WTC11 (cell line): ENCODE results near the gene DNAJC24. TPM values are rescaled to one million over a fixed set of nuclear protein-coding genes. Genes with fewer than 3 reads are reported as not detected.

Experiments
- ATAC-seq: fragments of 200-7000 bp; cut with Tn5 transposase; 2 replicates; pipeline ENCODE4 v1.10.0; 2021; ENCODE audit warnings: mild to moderate bottlenecking, moderate library complexity
- CTCF ChIA-PET: fragments of 300-600 bp; sonication (Branson Sonifier 250); formaldehyde crosslinking; loops from one replicate; lab custom pipeline; 2021; ENCODE audit warnings: antibody characterized with exemption; lab: Charles Lee
- POLR2A ChIA-PET: fragments of 350-600 bp; sonication (Branson Sonifier 250); formaldehyde crosslinking; loops from one replicate; lab custom pipeline; 2021; ENCODE audit warnings: antibody characterized with exemption; lab: Charles Lee
- DNase-seq: peaks from one replicate; pipeline ENCODE4 v3.0.0; 2021; ENCODE audit warnings: low spot score
- H3K27ac Mint-ChIP-seq: 2 replicates; pipeline ENCODE4 v1.8.0; 2021; ENCODE audit warnings: mixed read lengths
- H3K27me3 Mint-ChIP-seq: 2 replicates; pipeline ENCODE4 v1.8.0; 2021; ENCODE audit warnings: low read depth, mild to moderate bottlenecking, moderate library complexity, mixed read lengths
- H3K36me3 Mint-ChIP-seq: 2 replicates; pipeline ENCODE4 v1.8.0; 2021; ENCODE audit warnings: mixed read lengths
- H3K4me1 Mint-ChIP-seq: 2 replicates; pipeline ENCODE4 v1.8.0; 2022; ENCODE audit warnings: mixed read lengths
- H3K4me3 Mint-ChIP-seq: 2 replicates; pipeline ENCODE4 v1.8.0; 2021; ENCODE audit warnings: mild to moderate bottlenecking, moderate library complexity, mixed read lengths
- H3K9me3 Mint-ChIP-seq: 2 replicates; pipeline ENCODE4 v1.8.0; 2021; ENCODE audit warnings: mixed read lengths
- ATF1 ChIP-seq: sonication (generic); formaldehyde crosslinking; IDR thresholded peaks from 2 replicates; pipeline ENCODE4 v1.8.1; 2023; ENCODE audit warnings: mild to moderate bottlenecking, moderate library complexity, missing genetic modification reagents
- CBFB ChIP-seq: sonication (generic); formaldehyde crosslinking; IDR thresholded peaks from 2 replicates; pipeline ENCODE4 v1.8.1; 2022; ENCODE audit warnings: mild to moderate bottlenecking, low read depth, missing genetic modification reagents
- CREM ChIP-seq: sonication (generic); formaldehyde crosslinking; IDR thresholded peaks from 2 replicates; pipeline ENCODE4 v1.8.1; 2022; ENCODE audit warnings: mild to moderate bottlenecking, missing genetic modification reagents, moderate library complexity
- FOXJ3 ChIP-seq: sonication (generic); formaldehyde crosslinking; IDR thresholded peaks from 2 replicates; pipeline ENCODE4 v1.9.0; 2021; ENCODE audit warnings: missing genetic modification reagents, mild to moderate bottlenecking, borderline replicate concordance
- FOXK1 ChIP-seq: sonication (generic); formaldehyde crosslinking; IDR thresholded peaks from 2 replicates; pipeline ENCODE4 v1.8.0; 2022; ENCODE audit warnings: mild to moderate bottlenecking, moderate library complexity, missing genetic modification reagents
- FOXP1 ChIP-seq: sonication (generic); formaldehyde crosslinking; IDR thresholded peaks from 2 replicates; pipeline ENCODE4 v1.8.0; 2022; ENCODE audit warnings: missing genetic modification reagents, mild to moderate bottlenecking, moderate library complexity, borderline replicate concordance
- GTF2I ChIP-seq: fragments of 250-450 bp; sonication (Bioruptor Pico); conservative IDR thresholded peaks from 2 replicates; pipeline ENCODE4 v1.4.0; 2021; ENCODE audit warnings: mild to moderate bottlenecking
- HMGA2 ChIP-seq: fragments of 250-450 bp; sonication (Bioruptor Pico); IDR thresholded peaks from 2 replicates; pipeline ENCODE4 v1.4.0; 2021; ENCODE audit warnings: mild to moderate bottlenecking, moderate library complexity
- PRRX2 ChIP-seq: fragments of 250-450 bp; sonication (Bioruptor Pico); IDR thresholded peaks from 2 replicates; pipeline ENCODE4 v1.8.0; 2021; ENCODE audit warnings: mild to moderate bottlenecking
- TEAD1 ChIP-seq: sonication (generic); formaldehyde crosslinking; IDR thresholded peaks from 2 replicates; pipeline ENCODE4 v1.8.0; 2022; ENCODE audit warnings: mild to moderate bottlenecking, missing genetic modification reagents
- TP53 ChIP-seq: sonication (generic); formaldehyde crosslinking; IDR thresholded peaks from 2 replicates; pipeline ENCODE4 v1.8.1; 2023; ENCODE audit warnings: mild to moderate bottlenecking, missing genetic modification reagents
- ZNF263 ChIP-seq: sonication (generic); formaldehyde crosslinking; IDR thresholded peaks from 2 replicates; pipeline ENCODE4 v1.8.1; 2022; ENCODE audit warnings: low read depth, mild to moderate bottlenecking, moderate library complexity, missing genetic modification reagents
- ZNF416 ChIP-seq: fragments of 250-450 bp; sonication (Bioruptor Pico); IDR thresholded peaks from 2 replicates; pipeline ENCODE4 v1.9.0; 2021; ENCODE audit warnings: mild to moderate bottlenecking, inconsistent platforms
- ZNF671 ChIP-seq: fragments of 250-450 bp; sonication (Bioruptor Pico); IDR thresholded peaks from 2 replicates; pipeline ENCODE4 v1.8.0; 2021; ENCODE audit warnings: mild to moderate bottlenecking
- total RNA-seq: library from RNA; stranded (reverse); gene quantifications from 3 replicates; pipeline ENCODE4 v1.2.3, GENCODE V29; 2021
- TF ChIP-seq, protein P1 (sequence below): sonication (generic); formaldehyde crosslinking; IDR thresholded peaks from 2 replicates; pipeline ENCODE4 v1.8.1; 2022; ENCODE audit warnings: low read depth, missing genetic modification reagents, borderline replicate concordance
- TF ChIP-seq, protein P2 (sequence below): sonication (generic); formaldehyde crosslinking; IDR thresholded peaks from 2 replicates; pipeline ENCODE4 v1.8.1; 2023; ENCODE audit warnings: mild to moderate bottlenecking, missing genetic modification reagents
- TF ChIP-seq, protein P3 (sequence below): sonication (generic); formaldehyde crosslinking; IDR thresholded peaks from 2 replicates; pipeline ENCODE4 v1.8.0; 2023; ENCODE audit warnings: mild to moderate bottlenecking, missing genetic modification reagents
- TF ChIP-seq, protein P4 (sequence below): sonication (generic); formaldehyde crosslinking; IDR thresholded peaks from 2 replicates; pipeline ENCODE4 v1.8.0; 2023; ENCODE audit warnings: missing genetic modification reagents, mild to moderate bottlenecking, borderline replicate concordance
- TF ChIP-seq, protein P5 (sequence below): sonication (generic); formaldehyde crosslinking; IDR thresholded peaks from 2 replicates; pipeline ENCODE4 v1.8.1; 2022; ENCODE audit warnings: mild to moderate bottlenecking, missing genetic modification reagents, moderate library complexity, borderline replicate concordance
- TF ChIP-seq, protein P6 (sequence below): sonication (generic); formaldehyde crosslinking; IDR thresholded peaks from 2 replicates; pipeline ENCODE4 v1.8.0; 2022; ENCODE audit warnings: mild to moderate bottlenecking, missing genetic modification reagents

DNAJC24 gene
- total RNA-seq, 1 experiment from 2014 or later: 15.4 TPM

DNA sequence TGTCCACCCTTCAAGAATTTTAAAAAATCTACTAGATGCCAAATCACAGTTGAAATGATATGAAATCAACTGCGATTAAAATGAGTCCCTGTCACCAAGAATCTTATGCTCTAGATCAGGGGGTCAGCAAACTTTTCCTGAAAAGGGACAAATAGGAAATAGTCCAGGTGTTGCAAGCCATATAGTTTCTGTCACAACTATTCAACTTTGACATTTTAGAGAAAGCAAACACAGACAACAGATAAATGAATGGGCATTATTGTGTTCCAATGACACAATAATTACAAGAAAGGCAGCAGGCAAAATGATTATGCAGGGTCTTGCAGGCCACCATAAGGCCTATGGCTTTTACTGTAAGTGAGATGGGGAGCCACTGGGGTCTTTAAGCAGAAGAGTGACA, 81.2 kb downstream of the DNAJC24 start:
- 0 out of 2 replicates have a peak, but pooled peaks cover 2% of the 10 kb centered on the region for H3K4me1 Mint-ChIP-seq
- ChIA-PET POLR2A (no interaction called here), CTCF (no interaction called here)
- no peak overlapping the region for H3K27ac Mint-ChIP-seq
- H3K9me3 Mint-ChIP-seq: no peaks in the 10 kb centered on the region
- no peak overlapping the region for H3K4me3 Mint-ChIP-seq
- peaks cover 6% of the 10 kb centered on the region; the same call in 1 of the 2 replicates for H3K36me3 Mint-ChIP-seq
- ATAC-seq (no peak), DNase-seq (no peak)
- TF ChIP-seq ATF1 (CRISPR knock-in tag): no peak
- TF ChIP-seq PRRX2 (CRISPR knock-in tag): no peak
- TF ChIP-seq FOXK1: no peak
- TF ChIP-seq, protein P1, sequence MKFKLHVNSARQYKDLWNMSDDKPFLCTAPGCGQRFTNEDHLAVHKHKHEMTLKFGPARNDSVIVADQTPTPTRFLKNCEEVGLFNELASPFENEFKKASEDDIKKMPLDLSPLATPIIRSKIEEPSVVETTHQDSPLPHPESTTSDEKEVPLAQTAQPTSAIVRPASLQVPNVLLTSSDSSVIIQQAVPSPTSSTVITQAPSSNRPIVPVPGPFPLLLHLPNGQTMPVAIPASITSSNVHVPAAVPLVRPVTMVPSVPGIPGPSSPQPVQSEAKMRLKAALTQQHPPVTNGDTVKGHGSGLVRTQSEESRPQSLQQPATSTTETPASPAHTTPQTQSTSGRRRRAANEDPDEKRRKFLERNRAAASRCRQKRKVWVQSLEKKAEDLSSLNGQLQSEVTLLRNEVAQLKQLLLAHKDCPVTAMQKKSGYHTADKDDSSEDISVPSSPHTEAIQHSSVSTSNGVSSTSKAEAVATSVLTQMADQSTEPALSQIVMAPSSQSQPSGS (CRISPR knock-in tag): no peak
- TF ChIP-seq TEAD1 (CRISPR knock-in tag): no peak
- no peak for TF ChIP-seq TP53
- no peak for TF ChIP-seq CBFB (CRISPR knock-in tag)
- no peak for TF ChIP-seq FOXJ3 (CRISPR knock-in tag)
- no peak for TF ChIP-seq ZNF416 (CRISPR knock-in tag)
- no peak for TF ChIP-seq HMGA2 (CRISPR knock-in tag)
- TF ChIP-seq ZNF263 (CRISPR knock-in tag): no peak
- no peak for TF ChIP-seq ZNF671 (CRISPR knock-in tag)
- TF ChIP-seq, protein P2, sequence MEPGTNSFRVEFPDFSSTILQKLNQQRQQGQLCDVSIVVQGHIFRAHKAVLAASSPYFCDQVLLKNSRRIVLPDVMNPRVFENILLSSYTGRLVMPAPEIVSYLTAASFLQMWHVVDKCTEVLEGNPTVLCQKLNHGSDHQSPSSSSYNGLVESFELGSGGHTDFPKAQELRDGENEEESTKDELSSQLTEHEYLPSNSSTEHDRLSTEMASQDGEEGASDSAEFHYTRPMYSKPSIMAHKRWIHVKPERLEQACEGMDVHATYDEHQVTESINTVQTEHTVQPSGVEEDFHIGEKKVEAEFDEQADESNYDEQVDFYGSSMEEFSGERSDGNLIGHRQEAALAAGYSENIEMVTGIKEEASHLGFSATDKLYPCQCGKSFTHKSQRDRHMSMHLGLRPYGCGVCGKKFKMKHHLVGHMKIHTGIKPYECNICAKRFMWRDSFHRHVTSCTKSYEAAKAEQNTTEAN (CRISPR knock-in tag): no peak
- TF ChIP-seq FOXP1: no peak
- TF ChIP-seq GTF2I (CRISPR knock-in tag): no peak
- no peak for TF ChIP-seq CREM (CRISPR knock-in tag)
- TF ChIP-seq, protein P3, sequence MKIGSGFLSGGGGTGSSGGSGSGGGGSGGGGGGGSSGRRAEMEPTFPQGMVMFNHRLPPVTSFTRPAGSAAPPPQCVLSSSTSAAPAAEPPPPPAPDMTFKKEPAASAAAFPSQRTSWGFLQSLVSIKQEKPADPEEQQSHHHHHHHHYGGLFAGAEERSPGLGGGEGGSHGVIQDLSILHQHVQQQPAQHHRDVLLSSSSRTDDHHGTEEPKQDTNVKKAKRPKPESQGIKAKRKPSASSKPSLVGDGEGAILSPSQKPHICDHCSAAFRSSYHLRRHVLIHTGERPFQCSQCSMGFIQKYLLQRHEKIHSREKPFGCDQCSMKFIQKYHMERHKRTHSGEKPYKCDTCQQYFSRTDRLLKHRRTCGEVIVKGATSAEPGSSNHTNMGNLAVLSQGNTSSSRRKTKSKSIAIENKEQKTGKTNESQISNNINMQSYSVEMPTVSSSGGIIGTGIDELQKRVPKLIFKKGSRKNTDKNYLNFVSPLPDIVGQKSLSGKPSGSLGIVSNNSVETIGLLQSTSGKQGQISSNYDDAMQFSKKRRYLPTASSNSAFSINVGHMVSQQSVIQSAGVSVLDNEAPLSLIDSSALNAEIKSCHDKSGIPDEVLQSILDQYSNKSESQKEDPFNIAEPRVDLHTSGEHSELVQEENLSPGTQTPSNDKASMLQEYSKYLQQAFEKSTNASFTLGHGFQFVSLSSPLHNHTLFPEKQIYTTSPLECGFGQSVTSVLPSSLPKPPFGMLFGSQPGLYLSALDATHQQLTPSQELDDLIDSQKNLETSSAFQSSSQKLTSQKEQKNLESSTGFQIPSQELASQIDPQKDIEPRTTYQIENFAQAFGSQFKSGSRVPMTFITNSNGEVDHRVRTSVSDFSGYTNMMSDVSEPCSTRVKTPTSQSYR (CRISPR knock-in tag): no peak
- no peaks in the 10 kb centered on the region for H3K27me3 Mint-ChIP-seq

DNA sequence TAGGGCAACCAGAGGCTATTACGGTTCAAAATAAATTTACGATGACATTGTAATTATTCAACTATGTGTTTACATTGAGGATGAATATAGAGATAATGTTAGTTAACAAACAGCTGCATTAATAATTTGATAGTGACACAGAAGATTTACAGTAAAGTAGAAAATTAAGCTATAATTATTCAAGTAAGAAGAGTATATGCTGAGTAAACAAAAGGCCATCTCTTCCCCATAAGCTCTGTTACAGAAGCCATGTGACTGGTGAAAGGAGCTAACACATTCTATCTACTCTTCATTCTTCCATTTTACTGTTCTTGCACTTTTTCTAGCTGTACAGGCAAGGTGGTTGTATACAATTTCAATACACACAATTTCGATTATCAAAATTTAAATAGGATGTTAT, 85.5 kb downstream of the DNAJC24 start:
- Mint-ChIP-seq H3K27me3 (no peaks in the 10 kb centered on the region), H3K9me3 (no peaks in the 10 kb centered on the region), H3K27ac (no peak overlapping the region), H3K4me3 (no peak overlapping the region), H3K36me3 (no peaks in the 10 kb centered on the region; the same call in 1 of the 2 replicates), H3K4me1 (0 out of 2 replicates have a peak, but pooled peaks cover 2% of the 10 kb centered on the region)
- ChIA-PET POLR2A (no interaction called here), CTCF (no interaction called here)
- DNase-seq: no peak
- no peak for ATAC-seq
- TF ChIP-seq, protein P4, sequence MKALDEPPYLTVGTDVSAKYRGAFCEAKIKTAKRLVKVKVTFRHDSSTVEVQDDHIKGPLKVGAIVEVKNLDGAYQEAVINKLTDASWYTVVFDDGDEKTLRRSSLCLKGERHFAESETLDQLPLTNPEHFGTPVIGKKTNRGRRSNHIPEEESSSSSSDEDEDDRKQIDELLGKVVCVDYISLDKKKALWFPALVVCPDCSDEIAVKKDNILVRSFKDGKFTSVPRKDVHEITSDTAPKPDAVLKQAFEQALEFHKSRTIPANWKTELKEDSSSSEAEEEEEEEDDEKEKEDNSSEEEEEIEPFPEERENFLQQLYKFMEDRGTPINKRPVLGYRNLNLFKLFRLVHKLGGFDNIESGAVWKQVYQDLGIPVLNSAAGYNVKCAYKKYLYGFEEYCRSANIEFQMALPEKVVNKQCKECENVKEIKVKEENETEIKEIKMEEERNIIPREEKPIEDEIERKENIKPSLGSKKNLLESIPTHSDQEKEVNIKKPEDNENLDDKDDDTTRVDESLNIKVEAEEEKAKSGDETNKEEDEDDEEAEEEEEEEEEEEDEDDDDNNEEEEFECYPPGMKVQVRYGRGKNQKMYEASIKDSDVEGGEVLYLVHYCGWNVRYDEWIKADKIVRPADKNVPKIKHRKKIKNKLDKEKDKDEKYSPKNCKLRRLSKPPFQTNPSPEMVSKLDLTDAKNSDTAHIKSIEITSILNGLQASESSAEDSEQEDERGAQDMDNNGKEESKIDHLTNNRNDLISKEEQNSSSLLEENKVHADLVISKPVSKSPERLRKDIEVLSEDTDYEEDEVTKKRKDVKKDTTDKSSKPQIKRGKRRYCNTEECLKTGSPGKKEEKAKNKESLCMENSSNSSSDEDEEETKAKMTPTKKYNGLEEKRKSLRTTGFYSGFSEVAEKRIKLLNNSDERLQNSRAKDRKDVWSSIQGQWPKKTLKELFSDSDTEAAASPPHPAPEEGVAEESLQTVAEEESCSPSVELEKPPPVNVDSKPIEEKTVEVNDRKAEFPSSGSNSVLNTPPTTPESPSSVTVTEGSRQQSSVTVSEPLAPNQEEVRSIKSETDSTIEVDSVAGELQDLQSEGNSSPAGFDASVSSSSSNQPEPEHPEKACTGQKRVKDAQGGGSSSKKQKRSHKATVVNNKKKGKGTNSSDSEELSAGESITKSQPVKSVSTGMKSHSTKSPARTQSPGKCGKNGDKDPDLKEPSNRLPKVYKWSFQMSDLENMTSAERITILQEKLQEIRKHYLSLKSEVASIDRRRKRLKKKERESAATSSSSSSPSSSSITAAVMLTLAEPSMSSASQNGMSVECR: no peak
- TF ChIP-seq, protein P5, sequence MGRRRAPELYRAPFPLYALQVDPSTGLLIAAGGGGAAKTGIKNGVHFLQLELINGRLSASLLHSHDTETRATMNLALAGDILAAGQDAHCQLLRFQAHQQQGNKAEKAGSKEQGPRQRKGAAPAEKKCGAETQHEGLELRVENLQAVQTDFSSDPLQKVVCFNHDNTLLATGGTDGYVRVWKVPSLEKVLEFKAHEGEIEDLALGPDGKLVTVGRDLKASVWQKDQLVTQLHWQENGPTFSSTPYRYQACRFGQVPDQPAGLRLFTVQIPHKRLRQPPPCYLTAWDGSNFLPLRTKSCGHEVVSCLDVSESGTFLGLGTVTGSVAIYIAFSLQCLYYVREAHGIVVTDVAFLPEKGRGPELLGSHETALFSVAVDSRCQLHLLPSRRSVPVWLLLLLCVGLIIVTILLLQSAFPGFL (CRISPR knock-in tag): no peak
- TF ChIP-seq, protein P6, sequence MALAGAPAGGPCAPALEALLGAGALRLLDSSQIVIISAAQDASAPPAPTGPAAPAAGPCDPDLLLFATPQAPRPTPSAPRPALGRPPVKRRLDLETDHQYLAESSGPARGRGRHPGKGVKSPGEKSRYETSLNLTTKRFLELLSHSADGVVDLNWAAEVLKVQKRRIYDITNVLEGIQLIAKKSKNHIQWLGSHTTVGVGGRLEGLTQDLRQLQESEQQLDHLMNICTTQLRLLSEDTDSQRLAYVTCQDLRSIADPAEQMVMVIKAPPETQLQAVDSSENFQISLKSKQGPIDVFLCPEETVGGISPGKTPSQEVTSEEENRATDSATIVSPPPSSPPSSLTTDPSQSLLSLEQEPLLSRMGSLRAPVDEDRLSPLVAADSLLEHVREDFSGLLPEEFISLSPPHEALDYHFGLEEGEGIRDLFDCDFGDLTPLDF (CRISPR knock-in tag): no peak
- TF ChIP-seq, protein P3 (CRISPR knock-in tag): no peak
